ENCODE results near the gene MANF.

GRCh38 chr3:51422211-51422610 lies 37.1 kb downstream of the MANF start:
- no peak for TF ChIP-seq EZH2 (IDR thresholded peaks at IDR 0.05; ENCODE audit: low read depth, unreplicated experiment)
- TF ChIP-seq CTCF (conservative IDR thresholded peaks at IDR 0.05; ENCODE audit: low read depth in 2 of 2) = no peak
- TF ChIP-seq EZH2phosphoT487 (IDR thresholded peaks at IDR 0.05; ENCODE audit: unreplicated experiment) = no peak
- no peak for TF ChIP-seq CREB1 (CRISPR knock-in tag; IDR thresholded peaks at IDR 0.05; ENCODE audit: low read depth)
- TF ChIP-seq REST (IDR thresholded peaks at IDR 0.05; ENCODE audit: unreplicated experiment) = no peak
- no peak for TF ChIP-seq NANOG (IDR thresholded peaks at IDR 0.05; ENCODE audit: borderline replicate concordance)
- TF ChIP-seq POLR2AphosphoS5 (IDR thresholded peaks at IDR 0.05; ENCODE audit: low read depth) = no peak
- TF ChIP-seq JUNB (IDR thresholded peaks at IDR 0.05; ENCODE audit: unreplicated experiment) = no peak
- TF ChIP-seq STAT1 (IDR thresholded peaks at IDR 0.05; ENCODE audit: unreplicated experiment) = no peak
- no peak for TF ChIP-seq ETS1 (IDR thresholded peaks at IDR 0.05)
- no peak for TF ChIP-seq ZNF462 (CRISPR knock-in tag; IDR thresholded peaks at IDR 0.05)
- TF ChIP-seq ZNF331 (CRISPR knock-in tag; IDR thresholded peaks at IDR 0.05; ENCODE audit: low read depth) = no peak
- no peak for TF ChIP-seq ZNF114 (CRISPR knock-in tag; IDR thresholded peaks at IDR 0.05)

Measured in GM23338 (cell line).